ENCODE measurements around the gene GRK2. TPM values are rescaled to one million over a fixed set of nuclear protein-coding genes. Genes with fewer than 3 reads are reported as not detected.

The GRK2 gene
- total RNA-seq, 3 donors from 2014 or later: 86.8 to 114 (median 106) TPM

- no peak for TF ChIP-seq CTCF (IDR thresholded peaks at IDR 0.05)
- no peak overlapping the region for H3K4me3 ChIP-seq
- no peaks in the 10 kb centered on the region for H3K9me3 ChIP-seq
- ATAC-seq (no peak), DNase-seq (no peak)
- H3K4me1 ChIP-seq (ENCODE audit: low read depth): peaks cover 36% of the 10 kb centered on the region
- intact Hi-C loops (cut with DNase I, micrococcal nuclease): no loop called here
- no peaks in the 10 kb centered on the region for H3K36me3 ChIP-seq (ENCODE audit: low read depth)
Measured at GRCh38 chr11:67237574-67237973, 28.7 kb upstream of the GRK2 start.

DNA sequence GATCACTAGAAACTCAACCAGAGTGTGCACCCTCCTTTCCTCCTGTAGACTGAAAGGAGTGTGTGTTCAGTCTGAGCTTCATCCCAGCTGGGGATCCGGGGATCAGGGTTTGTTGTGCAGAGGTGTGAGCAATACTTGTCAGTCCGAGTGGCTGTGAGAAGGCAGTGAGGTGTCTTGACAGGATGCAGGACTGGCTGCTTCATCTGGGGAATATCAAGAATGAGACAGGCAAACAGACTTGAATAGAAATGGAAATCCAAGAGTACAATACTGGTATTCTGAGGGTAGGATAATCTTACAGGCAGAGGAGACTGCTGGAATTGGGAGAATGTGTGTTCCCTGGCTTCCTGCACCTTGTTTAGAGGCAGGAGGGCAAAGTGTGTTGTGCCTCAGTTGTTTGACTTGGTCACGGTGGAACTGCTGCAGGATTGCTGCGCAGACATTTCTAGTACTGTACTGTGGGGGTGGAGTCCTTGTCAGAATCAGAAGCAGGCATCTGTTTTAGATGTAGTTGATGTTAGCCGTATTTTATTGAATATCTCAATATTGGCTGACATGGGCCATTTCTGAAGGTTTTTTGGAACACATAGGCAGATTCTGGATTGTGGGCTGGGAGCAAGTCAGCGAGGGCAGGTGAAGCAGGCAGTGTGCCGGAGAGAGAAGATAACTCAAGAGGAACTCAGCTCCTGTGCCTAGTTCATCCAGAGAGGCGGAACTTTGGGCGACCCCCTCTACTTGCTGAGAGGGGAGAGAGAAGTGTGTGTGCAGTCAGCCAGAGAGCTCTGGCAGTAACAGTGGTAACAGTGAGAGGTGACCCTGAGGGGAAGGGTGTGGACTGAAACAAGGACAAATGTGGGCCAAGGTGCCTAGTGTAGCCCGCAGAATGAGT lies 27.1 kb upstream of the GRK2 start:
- ATAC-seq (no peak), DNase-seq (no peak)
- Histone ChIP-seq H3K4me1 (ENCODE audit: low read depth) (peaks cover 38% of the 10 kb centered on the region), H3K4me3 (no peak overlapping the region), H3K36me3 (ENCODE audit: low read depth) (no peaks in the 10 kb centered on the region), H3K9me3 (no peaks in the 10 kb centered on the region)
- no peak for TF ChIP-seq CTCF (IDR thresholded peaks at IDR 0.05)
- intact Hi-C loops (cut with DNase I, micrococcal nuclease): no loop called here

GRCh38 chr11:67239783-67240575 lies 26.3 kb upstream of the GRK2 start:
- intact Hi-C loops (cut with DNase I, micrococcal nuclease): no loop called here
- ATAC-seq: peak; percentile 95
- Histone ChIP-seq H3K4me3 (peak overlapping the region; percentile 22), H3K36me3 (ENCODE audit: low read depth) (no peaks in the 10 kb centered on the region), H3K4me1 (ENCODE audit: low read depth) (peaks cover 38% of the 10 kb centered on the region), H3K9me3 (no peaks in the 10 kb centered on the region)
- TF ChIP-seq CTCF (IDR thresholded peaks at IDR 0.05): peak; percentile 18
- DNase-seq: peak; percentile 95 to 98 (median 97)

DNA sequence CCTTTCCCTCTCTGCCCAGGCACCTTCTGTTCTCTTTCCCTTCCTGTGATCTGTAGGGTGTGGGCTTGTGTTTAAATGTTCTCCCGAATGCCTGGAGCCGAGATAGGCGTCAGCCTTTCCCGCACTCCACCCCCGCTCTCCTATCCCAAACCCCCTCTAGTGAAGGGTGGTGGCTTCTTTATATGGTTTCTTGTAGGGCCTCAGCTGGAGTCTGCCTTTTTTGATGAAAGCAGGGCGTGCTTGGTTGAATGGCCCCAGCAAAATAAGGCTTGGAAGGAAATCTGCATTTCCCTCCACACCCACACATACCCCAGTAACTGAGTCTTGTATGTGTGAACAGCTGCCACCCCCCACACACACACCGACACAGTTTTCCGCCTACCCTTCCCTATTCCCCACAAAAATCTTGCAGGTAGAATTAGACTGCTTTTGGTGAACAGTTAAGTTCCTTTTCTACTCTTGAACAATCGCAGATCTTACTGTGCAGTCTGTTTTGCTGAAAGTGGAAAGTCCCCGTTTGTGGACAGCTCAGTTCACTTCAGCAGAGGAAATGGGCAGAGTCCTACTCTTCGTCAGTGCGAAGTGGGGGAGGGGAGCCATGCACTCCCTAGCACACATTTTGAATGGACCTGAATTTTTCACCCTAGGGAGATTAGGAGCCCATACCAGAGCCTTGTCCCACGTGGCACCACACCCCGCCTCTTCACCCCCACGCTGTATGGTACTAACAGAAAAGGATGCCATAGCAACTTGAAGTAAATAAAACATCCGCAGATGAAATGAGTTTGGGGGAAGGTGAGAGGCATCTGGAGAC lies 25.5 kb upstream of the GRK2 start:
- peak; percentile 75 to 87 (median 83) for DNase-seq
- H3K4me3 ChIP-seq: peak overlapping the region; percentile 22
- intact Hi-C loops (cut with DNase I, micrococcal nuclease): no loop called here
- H3K4me1 ChIP-seq (ENCODE audit: low read depth): peaks cover 38% of the 10 kb centered on the region
- H3K36me3 ChIP-seq (ENCODE audit: low read depth): peaks cover 8% of the 10 kb centered on the region
- ATAC-seq: peak; percentile 51
- TF ChIP-seq CTCF (IDR thresholded peaks at IDR 0.05): peak; percentile 4
- H3K9me3 ChIP-seq: no peaks in the 10 kb centered on the region

DNA sequence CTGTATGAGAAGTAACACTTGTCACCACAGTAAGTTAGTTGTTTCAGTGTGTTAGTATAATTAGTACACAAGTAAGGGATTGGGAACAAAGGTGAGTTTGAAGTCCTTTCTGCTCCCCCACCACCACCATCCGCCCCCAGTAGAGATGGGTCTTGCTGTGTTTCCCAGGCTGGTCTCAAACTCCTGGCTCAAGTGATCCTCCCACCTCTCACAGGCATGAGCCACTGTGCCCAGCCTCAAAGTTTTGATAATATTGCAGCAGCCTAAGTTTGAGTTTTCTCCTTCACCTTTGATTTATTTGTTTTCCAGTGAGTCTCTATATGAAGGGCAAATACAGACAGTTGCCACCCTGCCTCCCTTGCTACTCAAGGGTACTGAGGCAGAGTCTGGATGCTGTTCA lies 23.7 kb upstream of the GRK2 start:
- H3K4me3 ChIP-seq: no peak overlapping the region
- ATAC-seq (no peak), DNase-seq (no peak)
- peaks cover 38% of the 10 kb centered on the region for H3K4me1 ChIP-seq (ENCODE audit: low read depth)
- intact Hi-C loops (cut with DNase I, micrococcal nuclease): no loop called here
- no peaks in the 10 kb centered on the region for H3K9me3 ChIP-seq
- peaks cover 9% of the 10 kb centered on the region for H3K36me3 ChIP-seq (ENCODE audit: low read depth)
- TF ChIP-seq CTCF (IDR thresholded peaks at IDR 0.05): no peak

Measured in mucosa of descending colon (tissue), 3 donors.